Kidney (tissue), 22 donors: ENCODE data around the gene FAM170B. TPM values are rescaled to one million over a fixed set of nuclear protein-coding genes. Genes with fewer than 3 reads are reported as not detected.

Experiments used
- DNase-seq, 5 donors: peaks; one replicate each; pipeline ENCODE4 v3.0.0-alpha.2; 2013 to 2020
- FAIRE-seq: peaks from 2 replicates; lab custom pipeline; 2012; peaks lifted over from hg19 to GRCh38; lab: Jason Lieb, UNC
- H3K27ac ChIP-seq, 2 donors: one replicate each; pipeline ENCODE4 v1.7.0; 2013; ENCODE audit warnings: low read depth in 2 of 2, low read length in 2 of 2, inconsistent platforms in 1 of 2
- H3K27me3 ChIP-seq: one replicate; pipeline ENCODE4 v1.7.1; 2013; ENCODE audit warnings: low read length, inconsistent platforms; ENCODE audit not compliant: control insufficient read depth, insufficient read depth
- H3K36me3 ChIP-seq, 3 donors: one replicate each; pipeline versions ENCODE4 v1.7.0 to v1.7.1; 2013; ENCODE audit warnings: low read length in 3 of 3, control low read depth in 1 of 3, inconsistent platforms in 1 of 3; ENCODE audit not compliant: insufficient read depth in 3 of 3, control insufficient read depth in 2 of 3
- H3K4me1 ChIP-seq, 3 donors: one replicate each; pipeline versions ENCODE4 v1.7.0 to v1.7.1; 2013; ENCODE audit warnings: low read length in 3 of 3, inconsistent platforms in 1 of 3, low read depth in 1 of 3; ENCODE audit not compliant: control insufficient read depth in 2 of 3, insufficient read depth in 2 of 3
- H3K4me3 ChIP-seq, 3 donors: one replicate each; pipeline versions ENCODE4 v1.7.0 to v1.8.1; 2013; ENCODE audit warnings: low read length in 3 of 3, control low read depth in 1 of 3, inconsistent platforms in 1 of 3
- H3K9ac ChIP-seq, 3 donors: one replicate each; pipeline versions ENCODE4 v1.7.0 to v1.7.1; 2013; ENCODE audit warnings: low read length in 3 of 3, control low read depth in 1 of 3, inconsistent platforms in 1 of 3
- H3K9me3 ChIP-seq, 3 donors: one replicate each; pipeline versions ENCODE4 v1.7.0 to v1.7.1; 2013; ENCODE audit warnings: low read length in 3 of 3, control low read depth in 1 of 3, inconsistent platforms in 1 of 3; ENCODE audit not compliant: control insufficient read depth in 2 of 3, insufficient read depth in 1 of 3
- CTCF ChIP-seq: IDR thresholded peaks from 3 replicates; pipeline ENCODE4 v1.5.1; 2012; ENCODE audit warnings: mild to moderate bottlenecking, moderate library complexity, borderline replicate concordance; ENCODE audit not compliant: insufficient read depth; ENCODE audit errors: extremely low read depth
- intact Hi-C: fragments of 100-400 bp; cut with DNase I; formaldehyde crosslinking; loops from one replicate; pipeline ENCODE4 v1.11.1; 2022
- long read RNA-seq, 10 donors: library from polyadenylated mRNA in 1 of 10; unstranded in 1 of 10; transcript quantifications; one replicate each; pipeline ENCODE4 v2.0.0 and lab custom pipeline, GENCODE V29; 2021 to 2026
- polyA plus RNA-seq: library from polyadenylated mRNA; stranded (reverse); fragments of 350-450 nt; fragmentation: Illumina TruSeq; extraction: RNeasy Lipid Tissue Mini Kit (QIAGEN cat#74804); gene quantifications from one replicate; pipeline ENCODE4 v1.2.3, GENCODE V29; 2014; ENCODE audit warnings: low read depth, low replicate concordance; ENCODE audit not compliant: insufficient read depth
- total RNA-seq: library from RNA; stranded (reverse); fragmentation: NEBNext Ultra II Directional; extraction: Animal tissue kit (Norgen Biotek cat#: 25700); gene quantifications from one replicate; pipeline ENCODE4 v1.2.1, GENCODE V29; 2021
- donor health status: control.
- donor health status: control.
- donor health status: control.
- donor health status: control.
- donor health status: control.
- donor health status: DM: yes; HTN: yes; CAD: no.
- donor health status: Normal renal cell carcinoma (clear cell type).

FAM170B gene
- total RNA-seq (not detected), polyA plus RNA-seq (not detected)
- long read RNA-seq, donor 1, result 0 reads
- long read RNA-seq, donor 2, result 0 reads
- long read RNA-seq, donor 3, result 0 reads
- long read RNA-seq, donor 4, result 0 reads
- long read RNA-seq, donor 5, result 0 reads
- long read RNA-seq, donor 6, result 0 reads
- long read RNA-seq, donor 7, result 0 reads
- long read RNA-seq, donor 8, result 0 reads
- long read RNA-seq, donor 9, result 0 reads
- long read RNA-seq, donor 10, result 0 reads

GRCh38 chr10:49133706-49134248, at the start of gene FAM170B:
FAM170B (minus strand) TSS chr10:49134021; CDS start chr10:49133918, 103 bp downstream.
- no peak for FAIRE-seq

GRCh38 chr10:49182776-49183175, 49.0 kb upstream of the FAM170B start:
- FAIRE-seq (no peak), DNase-seq (no peak)
- no peaks in the 10 kb centered on the region for H3K9me3 ChIP-seq
- no peaks in the 10 kb centered on the region for H3K4me1 ChIP-seq
- H3K4me3 ChIP-seq, result no peak overlapping the region
- intact Hi-C loops, result no loop called here
- H3K9ac ChIP-seq, result no peak overlapping the region
- H3K27me3 ChIP-seq, result no peaks in the 10 kb centered on the region
- H3K27ac ChIP-seq, result no peak overlapping the region
- TF ChIP-seq CTCF, result no peak
- H3K36me3 ChIP-seq, result no peaks in the 10 kb centered on the region

More at GRCh38 chr10:49133706-49134248, at the start of gene FAM170B:
- Histone ChIP-seq H3K27ac (no peak within 1 kb of the TSS), H3K9ac (no peak within 1 kb of the TSS), H3K27me3 (no peaks in the 10 kb centered on the region), H3K9me3 (no peaks in the 10 kb centered on the region), H3K4me3 (no peak within 1 kb of the TSS), H3K36me3 (no peaks in the 10 kb centered on the region), H3K4me1 (peaks cover 0 to 3% (median 2%) of the 10 kb centered on the region in 3 donors)
- DNase-seq, result no peak
- no peak for TF ChIP-seq CTCF
- intact Hi-C loops, result no loop called here

- H3K9ac ChIP-seq, result no peak overlapping the region
- H3K27ac ChIP-seq, result no peak overlapping the region
- no peaks in the 10 kb centered on the region for H3K27me3 ChIP-seq
- no peaks in the 10 kb centered on the region for H3K9me3 ChIP-seq
- no peaks in the 10 kb centered on the region for H3K36me3 ChIP-seq
- no peak overlapping the region for H3K4me3 ChIP-seq
- intact Hi-C loops, result no loop called here
- DNase-seq (no peak), FAIRE-seq (no peak)
- TF ChIP-seq CTCF, result no peak
- H3K4me1 ChIP-seq, result peaks cover 0 to 7% (median 0%) of the 10 kb centered on the region in 3 donors
Observed at GRCh38 chr10:49180444-49180860, 46.6 kb upstream of the FAM170B start.
